Measurements from ENCODE around the gene TRMT10B. TPM values are rescaled to one million over a fixed set of nuclear protein-coding genes. Genes with fewer than 3 reads are reported as not detected.

TRMT10B gene
- total RNA-seq, 1 experiment from 2014 or later, result 6.1 TPM

GRCh38 chr9:37745970-37746369 is 7.6 kb upstream of the TRMT10B start:
- DNase-seq (ENCODE audit: low spot score) (no peak), ATAC-seq (no peak)
- CTCF ChIA-PET, result no interaction called here
- no peak for TF ChIP-seq ETV6 (CRISPR knock-in tag; IDR thresholded peaks at IDR 0.05)
- H3K36me3 Mint-ChIP-seq, result no peaks in the 10 kb centered on the region
- no peaks in the 10 kb centered on the region for H3K9me3 Mint-ChIP-seq
- H3K4me3 Mint-ChIP-seq, result no peak overlapping the region
- no peaks in the 10 kb centered on the region for H3K4me1 Mint-ChIP-seq
- POLR2A ChIA-PET, result no interaction called here
- H3K27me3 Mint-ChIP-seq (ENCODE audit: low read depth), result no peaks in the 10 kb centered on the region; the same call in 1 of the 2 replicates
- no peak overlapping the region for H3K27ac Mint-ChIP-seq

GRCh38 chr9:37746448-37747270 is 6.9 kb upstream of the TRMT10B start:
- CTCF ChIA-PET, result no interaction called here
- Mint-ChIP-seq H3K27ac (no peak overlapping the region), H3K27me3 (ENCODE audit: low read depth) (no peaks in the 10 kb centered on the region; the same call in 1 of the 2 replicates), H3K4me3 (no peak overlapping the region), H3K4me1 (no peaks in the 10 kb centered on the region), H3K9me3 (no peaks in the 10 kb centered on the region), H3K36me3 (no peaks in the 10 kb centered on the region)
- DNase-seq (ENCODE audit: low spot score) (no peak), ATAC-seq (no peak)
- POLR2A ChIA-PET, result no interaction called here
- no peak for TF ChIP-seq ZNF138 (CRISPR knock-in tag; conservative IDR thresholded peaks at IDR 0.05)
- no peak for TF ChIP-seq TEAD4 (CRISPR knock-in tag; IDR thresholded peaks at IDR 0.05)
- no peak for TF ChIP-seq ZNF416 (CRISPR knock-in tag; IDR thresholded peaks at IDR 0.05)
- TF ChIP-seq, protein P1, sequence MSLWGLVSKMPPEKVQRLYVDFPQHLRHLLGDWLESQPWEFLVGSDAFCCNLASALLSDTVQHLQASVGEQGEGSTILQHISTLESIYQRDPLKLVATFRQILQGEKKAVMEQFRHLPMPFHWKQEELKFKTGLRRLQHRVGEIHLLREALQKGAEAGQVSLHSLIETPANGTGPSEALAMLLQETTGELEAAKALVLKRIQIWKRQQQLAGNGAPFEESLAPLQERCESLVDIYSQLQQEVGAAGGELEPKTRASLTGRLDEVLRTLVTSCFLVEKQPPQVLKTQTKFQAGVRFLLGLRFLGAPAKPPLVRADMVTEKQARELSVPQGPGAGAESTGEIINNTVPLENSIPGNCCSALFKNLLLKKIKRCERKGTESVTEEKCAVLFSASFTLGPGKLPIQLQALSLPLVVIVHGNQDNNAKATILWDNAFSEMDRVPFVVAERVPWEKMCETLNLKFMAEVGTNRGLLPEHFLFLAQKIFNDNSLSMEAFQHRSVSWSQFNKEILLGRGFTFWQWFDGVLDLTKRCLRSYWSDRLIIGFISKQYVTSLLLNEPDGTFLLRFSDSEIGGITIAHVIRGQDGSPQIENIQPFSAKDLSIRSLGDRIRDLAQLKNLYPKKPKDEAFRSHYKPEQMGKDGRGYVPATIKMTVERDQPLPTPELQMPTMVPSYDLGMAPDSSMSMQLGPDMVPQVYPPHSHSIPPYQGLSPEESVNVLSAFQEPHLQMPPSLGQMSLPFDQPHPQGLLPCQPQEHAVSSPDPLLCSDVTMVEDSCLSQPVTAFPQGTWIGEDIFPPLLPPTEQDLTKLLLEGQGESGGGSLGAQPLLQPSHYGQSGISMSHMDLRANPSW (CRISPR knock-in tag; conservative IDR thresholded peaks at IDR 0.05; ENCODE audit: low read depth), result no peak
- TF ChIP-seq SP1 (CRISPR knock-in tag; conservative IDR thresholded peaks at IDR 0.05), result no peak
- TF ChIP-seq, protein P2, sequence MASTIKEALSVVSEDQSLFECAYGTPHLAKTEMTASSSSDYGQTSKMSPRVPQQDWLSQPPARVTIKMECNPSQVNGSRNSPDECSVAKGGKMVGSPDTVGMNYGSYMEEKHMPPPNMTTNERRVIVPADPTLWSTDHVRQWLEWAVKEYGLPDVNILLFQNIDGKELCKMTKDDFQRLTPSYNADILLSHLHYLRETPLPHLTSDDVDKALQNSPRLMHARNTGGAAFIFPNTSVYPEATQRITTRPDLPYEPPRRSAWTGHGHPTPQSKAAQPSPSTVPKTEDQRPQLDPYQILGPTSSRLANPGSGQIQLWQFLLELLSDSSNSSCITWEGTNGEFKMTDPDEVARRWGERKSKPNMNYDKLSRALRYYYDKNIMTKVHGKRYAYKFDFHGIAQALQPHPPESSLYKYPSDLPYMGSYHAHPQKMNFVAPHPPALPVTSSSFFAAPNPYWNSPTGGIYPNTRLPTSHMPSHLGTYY (CRISPR knock-in tag; IDR thresholded peaks at IDR 0.05), result no peak
- TF ChIP-seq RELA (CRISPR knock-in tag; IDR thresholded peaks at IDR 0.05; ENCODE audit: borderline replicate concordance), result no peak
- TF ChIP-seq IRF2 (CRISPR knock-in tag; IDR thresholded peaks at IDR 0.05; ENCODE audit: borderline replicate concordance, low read depth), result no peak
- no peak for TF ChIP-seq ATF1 (CRISPR knock-in tag; IDR thresholded peaks at IDR 0.05)
- no peak for TF ChIP-seq NFATC4 (CRISPR knock-in tag; IDR thresholded peaks at IDR 0.05)
- TF ChIP-seq, protein P3, sequence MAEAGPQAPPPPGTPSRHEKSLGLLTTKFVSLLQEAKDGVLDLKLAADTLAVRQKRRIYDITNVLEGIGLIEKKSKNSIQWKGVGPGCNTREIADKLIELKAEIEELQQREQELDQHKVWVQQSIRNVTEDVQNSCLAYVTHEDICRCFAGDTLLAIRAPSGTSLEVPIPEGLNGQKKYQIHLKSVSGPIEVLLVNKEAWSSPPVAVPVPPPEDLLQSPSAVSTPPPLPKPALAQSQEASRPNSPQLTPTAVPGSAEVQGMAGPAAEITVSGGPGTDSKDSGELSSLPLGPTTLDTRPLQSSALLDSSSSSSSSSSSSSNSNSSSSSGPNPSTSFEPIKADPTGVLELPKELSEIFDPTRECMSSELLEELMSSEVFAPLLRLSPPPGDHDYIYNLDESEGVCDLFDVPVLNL (CRISPR knock-in tag; IDR thresholded peaks at IDR 0.05; ENCODE audit: borderline replicate concordance, low read depth), result no peak
- TF ChIP-seq, protein P4, sequence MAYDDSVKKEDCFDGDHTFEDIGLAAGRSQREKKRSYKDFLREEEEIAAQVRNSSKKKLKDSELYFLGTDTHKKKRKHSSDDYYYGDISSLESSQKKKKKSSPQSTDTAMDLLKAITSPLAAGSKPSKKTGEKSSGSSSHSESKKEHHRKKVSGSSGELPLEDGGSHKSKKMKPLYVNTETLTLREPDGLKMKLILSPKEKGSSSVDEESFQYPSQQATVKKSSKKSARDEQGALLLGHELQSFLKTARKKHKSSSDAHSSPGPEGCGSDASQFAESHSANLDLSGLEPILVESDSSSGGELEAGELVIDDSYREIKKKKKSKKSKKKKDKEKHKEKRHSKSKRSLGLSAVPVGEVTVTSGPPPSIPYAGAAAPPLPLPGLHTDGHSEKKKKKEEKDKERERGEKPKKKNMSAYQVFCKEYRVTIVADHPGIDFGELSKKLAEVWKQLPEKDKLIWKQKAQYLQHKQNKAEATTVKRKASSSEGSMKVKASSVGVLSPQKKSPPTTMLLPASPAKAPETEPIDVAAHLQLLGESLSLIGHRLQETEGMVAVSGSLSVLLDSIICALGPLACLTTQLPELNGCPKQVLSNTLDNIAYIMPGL (CRISPR knock-in tag; IDR thresholded peaks at IDR 0.05), result no peak
- TF ChIP-seq SOX15 (CRISPR knock-in tag; IDR thresholded peaks at IDR 0.05), result no peak
- no peak for TF ChIP-seq NR2C2 (CRISPR knock-in tag; IDR thresholded peaks at IDR 0.05)
- TF ChIP-seq, protein P5, sequence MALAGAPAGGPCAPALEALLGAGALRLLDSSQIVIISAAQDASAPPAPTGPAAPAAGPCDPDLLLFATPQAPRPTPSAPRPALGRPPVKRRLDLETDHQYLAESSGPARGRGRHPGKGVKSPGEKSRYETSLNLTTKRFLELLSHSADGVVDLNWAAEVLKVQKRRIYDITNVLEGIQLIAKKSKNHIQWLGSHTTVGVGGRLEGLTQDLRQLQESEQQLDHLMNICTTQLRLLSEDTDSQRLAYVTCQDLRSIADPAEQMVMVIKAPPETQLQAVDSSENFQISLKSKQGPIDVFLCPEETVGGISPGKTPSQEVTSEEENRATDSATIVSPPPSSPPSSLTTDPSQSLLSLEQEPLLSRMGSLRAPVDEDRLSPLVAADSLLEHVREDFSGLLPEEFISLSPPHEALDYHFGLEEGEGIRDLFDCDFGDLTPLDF (CRISPR knock-in tag; IDR thresholded peaks at IDR 0.05), result no peak
- no peak for TF ChIP-seq ZNF317 (CRISPR knock-in tag; IDR thresholded peaks at IDR 0.05; ENCODE audit: borderline replicate concordance, low read depth)
- no peak for TF ChIP-seq KAT7 (CRISPR knock-in tag; IDR thresholded peaks at IDR 0.05; ENCODE audit: borderline replicate concordance)

Data from WTC11 (cell line).